GM19240 (cell line): Measurements from ENCODE around the gene LMTK2.
"Not testable (repeated sequence)": the region's sequence is repeated elsewhere in the genome, so short reads cannot be mapped to it uniquely, and the experiment has no call there.

Experiments used
- DNase-seq: peaks from one replicate; pipeline ENCODE4 v3.0.0; 2011; ENCODE audit warnings: low spot score; ENCODE audit not compliant: insufficient read length

LMTK2 gene

DNA sequence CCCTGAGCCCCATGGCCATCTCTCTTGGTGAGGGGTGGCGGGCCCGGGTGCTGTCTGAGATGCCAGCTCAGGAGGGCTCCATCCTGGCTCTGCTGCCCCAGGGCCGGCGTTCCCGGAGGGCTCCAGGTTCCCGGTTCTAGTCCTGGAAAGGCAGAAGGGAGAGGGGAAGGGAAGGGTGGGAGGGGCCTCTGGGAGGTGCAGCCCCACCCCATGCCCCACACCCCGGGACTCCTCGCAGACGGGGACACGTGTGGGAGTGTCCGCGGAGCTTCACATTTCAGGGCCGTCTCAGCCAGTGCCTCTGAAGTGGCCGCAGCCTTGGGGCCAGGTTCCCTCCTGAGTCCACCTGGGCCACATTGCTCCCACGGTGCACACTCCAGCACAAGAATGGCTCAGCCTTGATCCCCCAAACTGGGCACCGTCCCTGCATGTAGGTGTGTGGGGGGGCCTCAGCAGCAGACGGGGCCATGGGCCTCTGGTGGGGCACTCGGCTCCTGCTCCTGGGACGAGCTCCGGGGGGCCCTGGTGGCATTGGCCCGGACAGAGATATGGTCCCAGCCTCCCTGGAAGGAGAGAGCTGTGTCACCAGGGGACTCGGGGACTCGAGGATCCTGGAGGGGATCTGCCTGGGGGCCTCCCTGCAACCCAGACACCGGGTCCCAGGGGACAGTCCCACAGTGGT lies 110.4 kb downstream of the LMTK2 start:
- no peak for DNase-seq

DNA sequence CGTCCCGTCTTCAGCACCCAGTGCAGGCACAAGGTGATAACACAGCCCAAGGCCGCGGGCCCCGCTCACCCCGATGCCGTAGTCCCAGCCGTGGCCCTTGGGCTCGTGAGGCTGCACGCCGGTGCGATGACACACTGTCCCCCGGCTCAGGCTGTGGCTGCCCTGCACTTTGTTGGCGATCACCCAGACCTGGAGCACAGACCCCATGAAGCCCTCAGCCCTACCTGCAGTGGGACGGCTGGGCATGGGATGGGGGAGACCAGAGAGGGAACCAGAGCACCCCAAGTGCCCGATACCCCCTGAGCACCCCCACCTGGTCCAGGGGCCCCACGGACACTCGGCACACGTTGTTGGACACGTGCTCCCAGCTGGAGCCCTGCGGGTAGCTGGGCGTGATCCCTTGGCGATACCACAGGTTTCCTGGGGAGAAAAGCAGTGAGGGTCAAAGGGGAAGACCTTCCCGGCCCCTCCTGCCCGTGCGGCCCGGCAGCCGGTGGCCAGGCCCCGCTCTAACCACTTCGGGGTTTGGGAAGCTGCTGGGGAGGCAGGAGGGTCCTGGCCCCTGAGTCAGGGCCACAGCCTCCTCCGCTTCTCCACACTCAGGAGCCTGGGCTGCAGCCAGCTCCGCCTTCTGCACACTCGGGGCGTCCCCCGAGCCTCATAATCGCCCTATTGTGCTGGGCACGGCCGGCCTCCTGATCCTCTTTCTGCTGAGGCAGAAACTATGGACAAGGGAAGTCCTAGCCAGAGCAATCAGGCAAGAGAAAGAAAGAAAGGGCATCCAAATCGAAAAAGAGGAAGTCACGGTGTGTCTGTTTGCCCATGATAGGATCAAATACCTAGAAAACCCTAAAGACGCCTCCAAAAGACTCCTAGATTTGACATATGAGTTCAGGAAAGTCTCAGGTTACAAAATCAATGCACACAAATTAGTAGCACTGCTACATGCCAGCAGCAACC lies 111.2 kb downstream of the LMTK2 start:
- no peak for DNase-seq

DNA sequence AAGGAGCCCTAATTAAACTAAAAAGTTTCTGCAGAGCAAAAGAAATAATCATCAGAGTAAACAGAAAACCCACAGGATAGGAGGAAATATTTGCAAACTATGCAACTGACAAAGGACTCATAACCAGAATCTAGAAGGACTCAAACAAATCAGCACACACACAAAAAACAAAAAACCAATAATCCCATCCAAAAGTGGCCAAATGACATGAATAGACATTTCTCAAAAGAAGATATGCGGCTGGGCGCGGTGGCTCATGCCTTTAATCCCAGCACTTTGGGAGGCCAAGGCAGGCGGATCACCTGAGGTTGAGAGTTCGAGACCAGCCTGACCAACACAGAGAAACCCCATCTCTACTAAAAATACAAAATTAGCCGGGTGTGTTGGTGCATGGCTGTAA lies 112.7 kb downstream of the LMTK2 start:
- not testable (repeated sequence) for DNase-seq

DNA sequence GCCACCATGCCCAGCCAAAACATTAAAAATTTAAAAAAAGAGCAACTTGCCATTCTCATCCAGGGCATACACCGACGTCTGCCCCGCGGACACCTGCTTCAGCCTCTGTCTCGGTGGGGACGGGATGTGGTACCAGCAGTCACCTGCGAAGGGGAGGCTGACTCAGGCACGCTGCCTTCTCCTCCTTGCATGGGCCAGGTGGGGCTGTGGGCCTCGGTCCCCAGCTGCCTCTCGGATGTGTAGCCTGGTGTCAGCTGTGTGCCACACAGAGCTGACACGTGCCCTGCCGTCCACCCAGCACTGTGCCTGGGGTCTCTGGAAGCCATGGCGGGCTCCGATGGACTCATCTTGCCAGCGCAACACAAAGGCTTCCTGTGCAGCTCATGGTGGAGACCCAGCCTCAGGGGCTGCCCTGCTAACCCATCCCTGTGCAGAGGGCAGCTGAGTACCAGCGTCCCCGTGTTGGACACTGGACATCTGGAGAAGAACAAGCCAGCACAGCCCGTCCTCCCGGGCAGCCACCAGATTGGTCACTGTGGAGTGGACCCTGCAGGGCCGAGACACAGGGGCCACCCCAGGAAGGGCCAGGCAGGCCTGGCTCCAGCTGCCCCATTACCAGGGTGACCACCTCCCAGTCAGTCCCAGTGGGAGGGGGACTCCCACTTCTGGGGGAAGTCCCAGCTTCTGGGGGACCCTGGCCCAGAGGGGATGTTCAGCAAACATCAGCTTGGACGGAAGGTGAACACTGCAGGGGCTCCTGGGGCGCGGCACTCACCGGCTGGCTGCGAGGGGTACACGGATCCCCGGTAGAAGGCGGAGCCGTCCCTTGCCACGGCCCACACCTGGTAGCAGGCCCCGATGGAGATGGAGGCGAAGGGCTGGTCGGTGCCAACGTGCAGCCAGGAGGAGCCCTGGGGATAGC lies 115.2 kb downstream of the LMTK2 start:
- DNase-seq = no peak

DNA sequence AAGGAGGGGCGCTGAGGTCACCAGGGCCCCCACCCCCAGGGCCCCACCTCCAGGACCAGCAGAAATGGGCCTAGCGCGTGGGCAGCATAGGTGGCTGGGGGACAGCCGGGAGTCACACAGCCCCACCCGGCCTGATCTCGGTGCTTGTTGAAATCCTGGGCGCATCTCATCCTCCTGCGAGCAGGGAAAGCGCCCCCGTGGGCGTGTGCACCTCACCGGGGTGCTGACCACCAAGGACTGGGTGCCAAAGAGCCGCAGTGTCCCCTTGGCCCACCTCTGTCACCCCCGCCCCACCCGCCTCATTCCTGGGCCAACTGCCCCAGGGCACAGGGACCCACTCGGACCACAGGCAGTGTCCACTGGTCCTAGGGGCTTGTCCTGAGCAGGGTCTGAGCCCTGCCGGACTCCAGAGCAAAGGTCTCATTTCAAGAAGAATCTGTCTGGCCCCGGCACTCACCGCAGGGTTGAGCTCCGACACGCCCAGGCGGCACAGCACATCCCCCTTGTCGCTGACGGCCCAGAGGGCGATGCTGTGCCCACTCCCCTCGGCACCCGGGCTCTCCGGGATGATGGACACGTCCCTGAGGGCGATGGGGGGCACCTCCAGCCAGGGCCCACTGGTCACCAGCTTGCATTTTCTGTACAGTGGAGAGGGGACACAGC lies 116.0 kb downstream of the LMTK2 start:
- no peak for DNase-seq

DNA sequence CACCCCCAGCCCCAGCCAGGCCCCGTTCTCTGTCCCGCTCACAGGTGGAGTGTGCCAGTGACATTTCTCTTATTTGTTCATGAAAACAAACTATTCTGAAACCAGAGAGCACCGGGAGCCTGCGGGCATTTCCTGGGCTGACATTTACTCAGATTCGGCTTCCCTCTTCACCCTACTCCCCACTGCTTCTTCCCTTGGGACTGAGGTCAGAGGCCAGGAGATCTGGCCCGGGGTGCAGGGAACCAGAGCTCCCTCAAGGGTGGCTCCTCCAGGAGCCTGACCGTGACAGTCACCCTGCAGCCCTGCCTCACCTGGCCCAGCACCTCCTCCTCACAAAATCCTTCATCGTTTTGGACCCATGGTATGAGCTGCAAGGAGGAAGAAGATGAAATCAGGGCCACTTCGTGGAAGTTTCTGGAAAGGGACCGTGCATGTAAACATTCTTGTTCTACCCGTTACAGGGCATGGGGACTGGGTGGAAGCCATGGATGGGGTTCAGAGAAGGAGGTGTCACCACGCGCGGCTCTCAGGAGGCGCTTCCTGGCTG lies 116.8 kb downstream of the LMTK2 start:
- no peak for DNase-seq

DNA sequence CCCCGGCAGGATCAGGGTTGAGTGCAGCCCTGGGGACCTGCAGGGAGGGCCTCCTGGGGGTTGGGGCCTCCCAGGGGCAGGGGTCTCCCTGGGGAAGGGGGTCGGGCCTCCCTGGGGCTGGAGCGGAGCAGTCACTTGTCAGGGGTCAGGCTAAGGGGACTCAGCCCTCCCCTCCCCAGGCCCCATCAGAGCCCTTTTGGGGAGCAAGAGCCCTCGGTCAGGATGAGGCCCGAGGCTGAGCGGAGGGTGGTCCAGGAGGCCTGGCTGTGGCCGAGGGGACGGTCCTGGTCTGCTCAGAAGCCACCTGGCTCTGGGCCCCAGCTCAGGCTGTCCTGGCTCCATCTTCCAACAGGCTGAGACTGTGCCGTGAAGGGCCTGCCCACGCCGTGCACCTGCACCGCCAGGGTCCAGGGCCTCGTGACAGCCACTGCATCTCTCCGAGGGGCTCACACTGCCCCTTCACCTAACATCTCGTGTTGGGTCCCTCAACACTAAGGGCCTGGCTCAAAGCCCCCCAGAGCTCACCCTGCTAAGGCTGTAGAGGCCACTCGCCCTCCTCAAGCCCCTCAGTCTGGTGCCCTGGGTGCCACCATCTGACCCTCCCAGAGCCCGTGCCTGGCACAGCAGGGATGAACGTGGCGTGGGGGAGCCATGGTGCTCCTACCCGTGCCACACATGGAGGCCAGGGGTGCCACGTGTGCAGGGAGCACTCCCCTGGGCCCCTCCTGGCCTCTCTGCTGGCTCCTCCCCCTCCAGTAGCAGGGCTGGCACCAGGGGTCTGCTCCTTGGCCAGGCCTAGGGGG lies 117.4 kb downstream of the LMTK2 start:
- DNase-seq = no peak

DNA sequence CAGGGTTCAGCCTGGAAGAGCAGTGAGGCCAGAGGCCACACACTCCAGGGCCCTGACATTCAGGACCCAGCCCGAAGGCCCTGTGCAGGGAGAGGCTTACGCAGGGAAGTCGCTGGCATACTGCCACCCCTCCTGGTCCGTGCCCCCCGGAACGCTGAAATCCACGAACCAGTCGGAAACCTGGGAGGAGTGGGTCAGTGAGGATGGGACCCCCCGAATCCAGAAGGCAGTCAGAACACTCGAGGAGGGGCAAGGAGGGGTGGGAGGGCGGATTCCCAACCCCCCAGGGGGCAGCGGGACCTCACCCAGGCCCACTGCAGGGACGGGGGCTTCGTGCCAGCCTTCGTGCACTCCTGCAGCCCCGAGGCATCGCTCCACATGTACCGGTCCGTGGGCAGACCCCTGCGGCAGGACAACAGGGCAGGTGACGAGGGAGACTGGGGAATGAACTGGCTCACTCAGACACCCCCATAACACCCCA lies 118.1 kb downstream of the LMTK2 start:
- DNase-seq = no peak

DNA sequence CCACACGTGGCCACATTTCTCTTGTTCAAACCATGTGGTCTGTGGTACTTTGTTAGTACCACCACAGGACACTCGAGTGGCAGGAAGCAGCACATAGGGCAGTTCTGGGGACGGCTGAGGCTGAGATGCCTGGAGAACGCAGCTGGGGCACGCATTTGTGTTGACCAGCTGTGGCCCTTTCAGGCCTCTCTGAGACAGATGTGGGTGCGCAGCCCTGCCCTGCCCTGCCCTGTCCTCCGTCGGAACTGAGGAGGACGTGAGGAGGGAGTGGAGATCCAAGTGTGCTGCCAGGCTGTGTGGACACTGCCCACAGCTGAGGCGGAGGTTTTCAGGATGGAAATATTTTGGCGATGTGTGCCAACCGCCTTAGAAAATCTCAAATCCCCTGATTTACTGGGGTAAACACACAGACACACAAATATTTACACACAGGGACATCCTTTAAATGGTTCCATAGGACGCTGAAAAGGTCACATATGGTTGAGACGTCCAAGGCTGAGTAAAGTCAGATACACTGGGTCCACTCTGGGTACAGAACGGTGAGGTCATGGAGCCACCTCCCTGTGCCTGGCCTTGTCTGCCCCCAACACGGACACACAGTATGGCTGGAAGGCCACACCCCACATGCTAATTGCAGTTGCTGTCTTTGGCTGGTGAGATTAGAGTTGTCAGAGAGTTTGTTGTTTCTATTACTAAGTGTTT lies 119.4 kb downstream of the LMTK2 start:
- DNase-seq = no peak

DNA sequence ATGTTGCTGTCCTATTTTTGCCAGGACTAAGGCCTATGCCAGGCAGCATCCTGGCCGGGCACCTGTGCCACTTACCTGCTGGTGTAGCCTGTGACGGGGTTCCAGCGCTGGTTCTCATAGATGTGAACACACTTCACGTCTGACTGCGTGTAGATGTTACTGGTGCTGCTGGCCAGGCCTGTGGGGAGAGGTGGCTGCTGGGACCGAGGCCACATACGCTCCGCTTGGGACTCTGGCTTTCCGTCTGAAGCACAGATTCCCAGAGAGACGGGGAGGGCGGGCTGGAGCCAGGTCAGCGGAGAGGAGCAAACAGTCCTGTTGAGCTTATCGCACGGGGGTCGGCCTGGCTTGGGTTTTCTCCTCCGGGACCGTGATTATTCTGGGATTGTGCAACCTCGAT lies 121.3 kb downstream of the LMTK2 start:
- DNase-seq = no peak

DNA sequence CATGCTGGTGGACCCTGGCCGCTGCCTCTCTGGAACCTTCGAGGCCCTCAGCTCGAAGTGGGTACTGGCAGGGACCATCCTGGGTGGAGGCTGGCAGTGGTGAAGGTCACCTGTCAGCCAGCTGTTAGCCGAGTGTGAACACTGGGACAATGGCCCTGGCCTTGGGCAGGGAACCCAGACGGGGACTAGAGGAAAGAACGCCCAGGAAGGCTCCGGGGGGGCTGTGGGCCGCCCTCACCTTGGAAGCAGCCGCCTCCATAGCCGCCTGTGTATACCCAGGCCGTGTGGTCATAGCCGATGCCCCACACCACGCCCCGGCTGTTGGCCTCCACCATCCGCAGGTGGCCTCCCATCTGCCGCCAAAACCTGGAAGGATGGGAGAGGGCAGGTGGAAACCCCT lies 122.1 kb downstream of the LMTK2 start:
- DNase-seq = no peak

DNA sequence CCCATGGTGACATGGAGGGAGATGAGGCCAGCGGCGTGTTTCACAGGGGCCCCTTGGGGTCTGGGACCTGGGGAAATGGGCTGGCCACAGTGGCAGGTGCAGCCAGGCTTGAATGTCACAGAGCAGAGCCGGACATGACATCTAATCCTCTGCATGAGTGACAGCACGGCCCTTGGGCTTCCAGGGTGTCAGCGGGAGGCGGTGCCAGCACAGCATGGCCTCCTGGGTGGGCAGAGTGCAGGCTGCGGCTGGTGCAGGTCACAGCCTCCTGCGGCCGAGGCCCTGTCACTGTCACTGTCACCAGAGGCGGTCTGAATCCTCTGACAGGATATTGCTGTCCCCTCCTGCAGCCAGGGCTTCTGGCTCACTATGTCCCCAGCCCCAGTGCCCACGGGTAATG lies 122.8 kb downstream of the LMTK2 start:
- DNase-seq = no peak

DNA sequence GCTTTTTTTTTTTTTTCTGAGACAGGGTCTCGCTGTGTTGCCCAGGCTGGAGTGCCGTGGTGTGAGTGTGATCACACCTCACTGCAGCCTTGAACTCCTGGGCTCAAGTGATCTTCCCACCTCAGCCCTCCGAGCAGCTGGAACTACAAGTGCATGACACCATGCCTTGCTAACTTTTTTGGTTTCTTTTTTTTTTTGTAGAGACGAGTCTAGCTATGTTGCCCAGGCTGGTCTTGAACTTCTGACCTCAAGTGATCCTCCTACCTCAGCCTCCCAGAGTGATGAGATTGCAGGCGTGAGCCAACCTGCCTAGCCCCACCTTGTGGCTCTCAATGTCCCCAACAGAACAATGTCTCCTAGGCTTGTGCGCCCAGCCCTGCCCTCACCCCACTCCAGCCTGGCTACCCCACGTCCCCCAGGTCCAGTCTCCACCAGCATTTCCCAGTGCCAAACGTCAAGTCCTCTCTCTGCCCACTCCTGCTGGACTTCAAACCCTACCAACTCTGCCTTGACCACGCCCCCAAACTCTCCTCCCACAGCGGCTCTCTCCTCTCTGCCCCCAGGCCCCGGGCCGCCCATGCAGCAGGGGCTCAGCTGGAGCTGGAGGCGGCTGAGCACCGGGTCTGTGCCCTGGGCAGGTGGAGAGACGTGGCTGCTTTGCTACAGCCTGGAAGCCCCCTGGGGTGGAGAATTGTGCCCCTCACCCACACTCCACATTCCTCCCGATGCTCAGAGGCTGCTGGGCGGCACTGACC lies 123.5 kb downstream of the LMTK2 start:
- DNase-seq = no peak

DNA sequence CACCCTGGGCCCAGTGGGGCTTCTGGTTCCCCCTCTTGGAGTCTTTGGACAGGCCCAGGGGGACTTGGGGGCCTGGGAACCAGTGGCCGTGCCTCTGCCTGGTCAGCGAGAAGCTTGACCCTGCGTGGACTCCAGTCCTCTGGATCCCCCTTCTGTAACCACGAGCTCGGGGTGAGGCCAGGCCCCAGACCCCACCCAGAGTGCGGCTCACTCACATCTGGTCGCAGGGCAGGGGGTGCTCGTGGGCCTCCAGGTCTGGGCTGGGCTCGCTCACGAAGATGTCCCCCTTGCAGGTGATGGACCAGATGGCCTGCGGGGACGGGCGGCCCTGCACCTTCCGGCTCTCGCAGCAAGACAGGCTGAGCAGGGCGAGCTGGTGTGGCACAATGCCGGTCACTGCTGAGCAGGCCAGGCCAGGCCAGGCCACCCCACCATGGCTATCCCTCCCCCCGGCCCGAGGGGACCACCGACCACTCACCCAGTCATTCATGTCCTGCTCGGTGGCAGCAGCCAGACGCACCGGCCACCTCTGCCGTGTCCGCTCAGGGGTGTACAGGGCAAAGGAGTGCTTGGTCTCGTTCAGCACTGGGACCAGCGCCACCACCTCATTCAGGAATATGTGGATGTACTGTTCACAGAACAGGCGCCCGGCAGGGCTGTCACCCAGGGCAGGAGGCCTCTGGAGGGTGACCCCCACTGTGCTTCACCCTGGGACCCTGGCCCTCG lies 124.2 kb downstream of the LMTK2 start:
- no peak for DNase-seq

DNA sequence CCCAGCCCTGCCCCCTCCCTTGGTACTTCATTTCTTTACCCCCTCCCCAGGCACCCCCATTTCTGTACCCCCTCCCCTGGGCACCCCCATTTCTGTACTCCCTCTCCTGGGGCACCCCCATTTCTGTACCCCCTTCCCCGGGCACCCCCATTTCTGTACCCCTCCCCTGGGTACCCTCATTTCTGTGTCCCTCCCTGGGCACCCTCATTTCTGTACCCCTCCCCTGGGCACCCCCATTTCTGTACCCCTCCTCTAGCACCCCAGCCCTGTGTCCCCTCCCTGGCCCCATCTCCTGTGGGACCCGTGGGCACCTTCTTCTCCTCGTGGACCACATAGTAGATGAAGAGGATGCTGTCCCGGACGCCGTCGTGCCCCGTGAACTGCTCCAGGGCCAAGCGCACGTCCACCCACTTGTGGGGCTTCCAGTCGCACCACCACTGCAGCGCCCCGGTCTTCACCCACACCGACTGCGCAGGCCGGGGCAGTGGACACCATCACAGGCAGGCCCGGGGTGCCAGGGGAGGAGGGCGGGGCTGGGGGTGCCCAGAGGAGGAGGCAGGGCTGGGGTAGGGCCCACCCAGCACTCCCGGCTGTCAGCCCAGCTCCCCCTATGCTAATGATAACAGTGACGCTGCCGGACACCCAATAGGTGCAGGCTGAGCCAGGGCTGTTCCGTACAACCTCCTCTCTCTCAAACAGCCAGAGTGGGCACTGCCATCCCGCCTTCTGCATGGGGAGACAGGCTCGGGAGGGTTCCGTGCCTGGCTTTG lies 125.0 kb downstream of the LMTK2 start:
- no peak for DNase-seq

DNA sequence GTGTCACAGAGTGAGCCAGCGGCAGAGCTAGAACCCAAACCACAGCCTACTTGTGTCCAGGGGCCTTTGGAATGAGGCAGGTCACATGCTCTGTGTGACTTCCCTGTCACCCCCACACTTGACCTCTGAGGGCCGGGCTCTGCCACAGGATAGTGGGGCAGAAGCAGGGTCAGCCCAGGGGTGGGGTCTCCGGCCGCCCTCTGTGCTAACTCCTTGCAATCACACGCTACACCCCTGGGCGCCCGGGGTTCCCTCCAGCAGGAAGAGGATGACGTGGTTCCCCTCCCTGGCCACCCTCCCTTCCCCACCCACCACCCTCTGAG lies 125.6 kb downstream of the LMTK2 start:
- DNase-seq = no peak

DNA sequence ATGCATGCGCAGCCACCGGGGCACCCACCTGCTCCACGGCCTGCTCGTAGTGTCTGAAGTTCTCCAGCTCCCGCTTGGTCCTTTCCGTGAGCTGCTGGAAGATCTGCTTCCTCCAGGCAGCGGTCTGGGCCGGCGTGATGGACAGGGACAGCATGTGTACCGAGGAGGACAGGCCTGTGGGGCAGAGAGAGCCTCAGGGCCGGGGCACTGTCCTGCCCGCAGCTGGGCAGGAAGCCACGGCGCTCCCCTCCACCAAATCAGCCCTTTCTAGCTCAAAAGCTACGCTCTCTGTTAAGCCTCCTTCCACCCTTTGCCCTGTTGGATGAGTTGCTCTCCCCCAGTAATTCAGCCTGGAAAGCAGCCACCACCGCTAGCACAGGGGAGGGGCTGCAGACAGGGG lies 126.1 kb downstream of the LMTK2 start:
- no peak for DNase-seq
